HCT116 (cell line): ENCODE measurements around the gene NFIX. TPM values are rescaled to one million over a fixed set of nuclear protein-coding genes. Genes with fewer than 3 reads are reported as not detected.

Experiments used
- ATAC-seq: fragments of 200-7000 bp; cut with Tn5 transposase; 2 replicates; pipeline ENCODE4 v1.9.1; 2020; ENCODE audit warnings: mild to moderate bottlenecking, moderate library complexity
- BruUV-seq: library from RNA; stranded (reverse); fragments of 400-500 nt; replicated peaks from 2 replicates; lab custom pipeline; 2021; lab: Mats Ljungman, UMichigan
- CTCF ChIA-PET: fragments of 300-600 bp; sonication (Branson Sonifier 250); formaldehyde crosslinking; loops from one replicate; lab custom pipeline; 2021; ENCODE audit warnings: antibody characterized with exemption; lab: Charles Lee
- POLR2A ChIA-PET: fragments of 300-600, 350-600 bp; sonication (Branson Sonifier 250); formaldehyde crosslinking; loops from one replicate; lab custom pipeline; 2021; ENCODE audit warnings: antibody characterized with exemption; lab: Charles Lee
- RAD21 ChIA-PET, 2 experiments: fragments of 300-600 bp; sonication (Branson Sonifier 250); formaldehyde crosslinking; loops; one replicate each; lab custom pipeline; 2023; ENCODE audit warnings: low total read pairs in 2 of 2; ENCODE audit not compliant: uncharacterized antibody in 2 of 2, unreplicated experiment in 2 of 2, low non-redundant PET in 1 of 2; lab: Charles Lee
- DNase-seq: peaks from one replicate; pipeline ENCODE4 v3.0.0-alpha.2; 2010; ENCODE audit warnings: low read depth, low spot score
- H2AFZ ChIP-seq: fragments of 200-600 bp; shearing (Covaris generic), sonication (generic); 2 replicates; pipeline ENCODE4 v1.6.1; 2017; ENCODE audit warnings: low read depth, mixed run types, mixed read lengths, antibody characterized with exemption, low read length; ENCODE audit not compliant: poor library complexity, severe bottlenecking
- H3K27ac ChIP-seq: 2 replicates; pipeline ENCODE4 v1.5.1; 2012; ENCODE audit warnings: low read depth, low read length
- H3K27me3 ChIP-seq: fragments of 200-600 bp; sonication (generic); 2 replicates; pipeline ENCODE4 v1.6.1; 2016; ENCODE audit warnings: mixed run types, low read length, mixed read lengths; ENCODE audit not compliant: insufficient read depth
- H3K36me3 ChIP-seq, 2 experiments: fragments of 200-500 bp in 1 of 2; fragments of 200-600 bp in 1 of 2; sonication (Bioruptor generic) in 1 of 2; sonication (generic) in 1 of 2; 2 replicates each; pipeline versions ENCODE4 v1.5.1 to v1.6.1; 2014 to 2016; ENCODE audit warnings: low read length in 2 of 2, inconsistent platforms in 1 of 2, mixed read lengths in 1 of 2, mixed run types in 1 of 2; ENCODE audit not compliant: insufficient read depth in 2 of 2, control insufficient read depth in 1 of 2
- H3K4me1 ChIP-seq, 2 experiments: fragments of 200-600 bp in 1 of 2; sonication (generic) in 1 of 2; 2 replicates each; pipeline versions ENCODE4 v1.5.1 to v1.6.1; 2012 to 2017; ENCODE audit warnings: low read length in 2 of 2, inconsistent platforms in 1 of 2, mild to moderate bottlenecking in 1 of 2, mixed read lengths in 1 of 2, mixed run types in 1 of 2, moderate library complexity in 1 of 2; ENCODE audit not compliant: insufficient read depth in 2 of 2, control insufficient read depth in 1 of 2
- H3K4me2 ChIP-seq: fragments of 200-600 bp; sonication (generic); 2 replicates; pipeline ENCODE4 v1.6.1; 2017; ENCODE audit warnings: mixed run types, low read length, mixed read lengths
- H3K4me3 ChIP-seq, 2 experiments: fragments of 200-600 bp in 1 of 2; sonication (generic) in 1 of 2; replicated peaks in 1 of 2; 2 replicates each; pipeline ENCODE4 v1.5.1; 2011 to 2016; ENCODE audit warnings: low read length in 2 of 2, control low read depth in 1 of 2, low read depth in 1 of 2, mild to moderate bottlenecking in 1 of 2, mixed read lengths in 1 of 2, mixed run types in 1 of 2
- H3K79me2 ChIP-seq: fragments of 200-600 bp; sonication (generic); 2 replicates; pipeline ENCODE4 v1.6.1; 2017; ENCODE audit warnings: mild to moderate bottlenecking, mixed run types, low read length, moderate library complexity, mixed read lengths; ENCODE audit not compliant: insufficient read depth
- H3K9ac ChIP-seq: fragments of 200-600 bp; sonication (generic); 2 replicates; pipeline ENCODE4 v1.6.1; 2016; ENCODE audit warnings: low read length, mixed read lengths
- H3K9me2 ChIP-seq: fragments of 200-600 bp; sonication (generic), shearing (Covaris generic); 2 replicates; pipeline ENCODE4 v1.6.1; 2017; ENCODE audit warnings: mixed run types, mild to moderate bottlenecking, moderate library complexity; ENCODE audit not compliant: insufficient read depth
- H3K9me3 ChIP-seq, 2 experiments: fragments of 200-500 bp in 1 of 2; fragments of 200-600 bp in 1 of 2; sonication (Bioruptor generic) in 1 of 2; sonication (generic) in 1 of 2; 2 replicates each; pipeline ENCODE4 v1.6.1; 2014 to 2017; ENCODE audit warnings: low read length in 2 of 2, mixed read lengths in 2 of 2, inconsistent platforms in 1 of 2, low read depth in 1 of 2, mild to moderate bottlenecking in 1 of 2, mixed run types in 1 of 2, moderate library complexity in 1 of 2; ENCODE audit not compliant: control insufficient read depth in 1 of 2, insufficient read depth in 1 of 2
- H4K20me1 ChIP-seq: fragments of 200-600 bp; sonication (generic), shearing (Covaris generic); 2 replicates; pipeline ENCODE4 v1.6.1; 2017; ENCODE audit warnings: mixed run types, mild to moderate bottlenecking, moderate library complexity; ENCODE audit not compliant: insufficient read depth
- CBX3 ChIP-seq: IDR thresholded peaks from 2 replicates; pipeline ENCODE4 v1.6.1; 2012; ENCODE audit warnings: low read depth
- POLR2AphosphoS5 ChIP-seq: IDR thresholded peaks from 2 replicates; pipeline ENCODE4 v1.6.1; 2011; ENCODE audit warnings: mild to moderate bottlenecking, low read depth, low read length, moderate library complexity
- RAD21 ChIP-seq: IDR thresholded peaks from 2 replicates; pipeline ENCODE4 v1.6.1; 2012; ENCODE audit warnings: low read depth, mild to moderate bottlenecking
- intact Hi-C: fragments of 100-400 bp; cut with micrococcal nuclease; formaldehyde crosslinking; loops from 2 replicates; pipeline ENCODE4 v1.10.0; 2022
- total RNA-seq: library from RNA; stranded (reverse); gene quantifications from one replicate; pipeline ENCODE4 v1.2.1, GENCODE V29; 2021; ENCODE audit not compliant: unreplicated experiment
- TF ChIP-seq, protein P1 (sequence below): IDR thresholded peaks from 2 replicates; pipeline ENCODE4 v1.6.1; 2012; ENCODE audit warnings: low read depth
- TF ChIP-seq, protein P2 (sequence below): IDR thresholded peaks from 2 replicates; pipeline ENCODE4 v1.6.1; 2011; ENCODE audit warnings: mild to moderate bottlenecking, low read length, moderate library complexity; ENCODE audit not compliant: insufficient replicate concordance; ENCODE audit errors: extremely low read depth
- TF ChIP-seq, protein P3 (sequence below): IDR thresholded peaks from 2 replicates; pipeline ENCODE4 v1.6.1; 2012

Gene NFIX
- total RNA-seq, 1 experiment from 2014 or later: 34.8 TPM

GRCh38 chr19:13120817-13121216 is 125.5 kb downstream of the NFIX start:
- intact Hi-C loops: no loop called here
- Histone ChIP-seq H3K27ac (no peak overlapping the region; the same call in 1 of the 2 replicates), H4K20me1 (peaks cover 24% of the 10 kb centered on the region; the same call in 1 of the 2 replicates), H3K9ac (no peak overlapping the region), H3K9me2 (no peaks in the 10 kb centered on the region), H3K79me2 (peaks cover 89% of the 10 kb centered on the region), H3K36me3 (peaks cover 9 to 24% of the 10 kb centered on the region in 2 experiments; a peak in 3 of 4 replicates), H3K4me1 (peaks cover 12 to 32% of the 10 kb centered on the region in 2 experiments; a peak in 3 of 4 replicates), H3K4me2 (no peak overlapping the region), H3K9me3 (no peaks in the 10 kb centered on the region), H3K4me3 (no peak overlapping the region), H3K27me3 (no peaks in the 10 kb centered on the region), H2AFZ (no peak overlapping the region)
- TF ChIP-seq CBX3 (no peak), POLR2AphosphoS5 (no peak), RAD21 (no peak)
- TF ChIP-seq, protein P1, sequence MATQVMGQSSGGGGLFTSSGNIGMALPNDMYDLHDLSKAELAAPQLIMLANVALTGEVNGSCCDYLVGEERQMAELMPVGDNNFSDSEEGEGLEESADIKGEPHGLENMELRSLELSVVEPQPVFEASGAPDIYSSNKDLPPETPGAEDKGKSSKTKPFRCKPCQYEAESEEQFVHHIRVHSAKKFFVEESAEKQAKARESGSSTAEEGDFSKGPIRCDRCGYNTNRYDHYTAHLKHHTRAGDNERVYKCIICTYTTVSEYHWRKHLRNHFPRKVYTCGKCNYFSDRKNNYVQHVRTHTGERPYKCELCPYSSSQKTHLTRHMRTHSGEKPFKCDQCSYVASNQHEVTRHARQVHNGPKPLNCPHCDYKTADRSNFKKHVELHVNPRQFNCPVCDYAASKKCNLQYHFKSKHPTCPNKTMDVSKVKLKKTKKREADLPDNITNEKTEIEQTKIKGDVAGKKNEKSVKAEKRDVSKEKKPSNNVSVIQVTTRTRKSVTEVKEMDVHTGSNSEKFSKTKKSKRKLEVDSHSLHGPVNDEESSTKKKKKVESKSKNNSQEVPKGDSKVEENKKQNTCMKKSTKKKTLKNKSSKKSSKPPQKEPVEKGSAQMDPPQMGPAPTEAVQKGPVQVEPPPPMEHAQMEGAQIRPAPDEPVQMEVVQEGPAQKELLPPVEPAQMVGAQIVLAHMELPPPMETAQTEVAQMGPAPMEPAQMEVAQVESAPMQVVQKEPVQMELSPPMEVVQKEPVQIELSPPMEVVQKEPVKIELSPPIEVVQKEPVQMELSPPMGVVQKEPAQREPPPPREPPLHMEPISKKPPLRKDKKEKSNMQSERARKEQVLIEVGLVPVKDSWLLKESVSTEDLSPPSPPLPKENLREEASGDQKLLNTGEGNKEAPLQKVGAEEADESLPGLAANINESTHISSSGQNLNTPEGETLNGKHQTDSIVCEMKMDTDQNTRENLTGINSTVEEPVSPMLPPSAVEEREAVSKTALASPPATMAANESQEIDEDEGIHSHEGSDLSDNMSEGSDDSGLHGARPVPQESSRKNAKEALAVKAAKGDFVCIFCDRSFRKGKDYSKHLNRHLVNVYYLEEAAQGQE: no peak
- TF ChIP-seq, protein P2, sequence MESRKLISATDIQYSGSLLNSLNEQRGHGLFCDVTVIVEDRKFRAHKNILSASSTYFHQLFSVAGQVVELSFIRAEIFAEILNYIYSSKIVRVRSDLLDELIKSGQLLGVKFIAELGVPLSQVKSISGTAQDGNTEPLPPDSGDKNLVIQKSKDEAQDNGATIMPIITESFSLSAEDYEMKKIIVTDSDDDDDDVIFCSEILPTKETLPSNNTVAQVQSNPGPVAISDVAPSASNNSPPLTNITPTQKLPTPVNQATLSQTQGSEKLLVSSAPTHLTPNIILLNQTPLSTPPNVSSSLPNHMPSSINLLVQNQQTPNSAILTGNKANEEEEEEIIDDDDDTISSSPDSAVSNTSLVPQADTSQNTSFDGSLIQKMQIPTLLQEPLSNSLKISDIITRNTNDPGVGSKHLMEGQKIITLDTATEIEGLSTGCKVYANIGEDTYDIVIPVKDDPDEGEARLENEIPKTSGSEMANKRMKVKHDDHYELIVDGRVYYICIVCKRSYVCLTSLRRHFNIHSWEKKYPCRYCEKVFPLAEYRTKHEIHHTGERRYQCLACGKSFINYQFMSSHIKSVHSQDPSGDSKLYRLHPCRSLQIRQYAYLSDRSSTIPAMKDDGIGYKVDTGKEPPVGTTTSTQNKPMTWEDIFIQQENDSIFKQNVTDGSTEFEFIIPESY: no peak
- TF ChIP-seq, protein P3, sequence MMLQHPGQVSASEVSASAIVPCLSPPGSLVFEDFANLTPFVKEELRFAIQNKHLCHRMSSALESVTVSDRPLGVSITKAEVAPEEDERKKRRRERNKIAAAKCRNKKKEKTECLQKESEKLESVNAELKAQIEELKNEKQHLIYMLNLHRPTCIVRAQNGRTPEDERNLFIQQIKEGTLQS: no peak
- ChIA-PET CTCF (interaction anchor here (0.7 to 2.0 kb wide), 2 partner anchors 87 to 155 kb away, joined by 3 to 5 read pairs; no protein-coding TSS in a partner anchor), RAD21 (no interaction called here), POLR2A (no interaction called here)
- DNase-seq: no peak
- no peak for ATAC-seq
- no TSS peak for BruUV-seq
